Spleen (tissue), 11 donors: ENCODE results near the gene SPATA4. TPM values are rescaled to one million over a fixed set of nuclear protein-coding genes. Genes with fewer than 3 reads are reported as not detected.

Experiments
- DNase-seq: peaks from one replicate; pipeline ENCODE4 v3.0.0-alpha.2; 2020
- H3K27ac ChIP-seq, 8 donors: fragments of 200-600 bp; sonication (generic) in 7 of 8; 1 replicate in 4 of 8; 2 replicates in 4 of 8; pipeline versions ENCODE4 v1.5.0 to v1.8.0; 2016 to 2021; ENCODE audit warnings: inconsistent platforms in 4 of 8, mild to moderate bottlenecking in 4 of 8, moderate library complexity in 1 of 8
- H3K27me3 ChIP-seq, 7 donors: fragments of 200-600 bp; sonication (generic) in 6 of 7; replicated peaks in 1 of 7; 1 replicate in 4 of 7; 2 replicates in 3 of 7; pipeline versions ENCODE4 v1.5.0 to v1.8.0; 2016 to 2021; ENCODE audit warnings: inconsistent platforms in 3 of 7, mild to moderate bottlenecking in 1 of 7
- H3K36me3 ChIP-seq, 6 donors: fragments of 200-600 bp; sonication (generic) in 5 of 6; 1 replicate in 4 of 6; 2 replicates in 2 of 6; pipeline versions ENCODE4 v1.5.0 to v1.8.0; 2016 to 2021; ENCODE audit warnings: inconsistent platforms in 2 of 6
- H3K4me1 ChIP-seq, 6 donors: fragments of 200-600 bp; sonication (generic) in 5 of 6; 1 replicate in 3 of 6; 2 replicates in 3 of 6; pipeline versions ENCODE4 v1.5.0 to v1.8.0; 2016 to 2021; ENCODE audit warnings: inconsistent platforms in 3 of 6
- H3K4me3 ChIP-seq, 8 donors: fragments of 200-600 bp; sonication (generic) in 7 of 8; 1 replicate in 4 of 8; 2 replicates in 4 of 8; pipeline versions ENCODE4 v1.5.0 to v1.8.0; 2016 to 2021; ENCODE audit warnings: inconsistent platforms in 4 of 8, mild to moderate bottlenecking in 4 of 8, moderate library complexity in 2 of 8
- H3K9me3 ChIP-seq, 8 donors: fragments of 200-600 bp; sonication (generic) in 7 of 8; 1 replicate in 4 of 8; 2 replicates in 4 of 8; pipeline versions ENCODE4 v1.5.0 to v1.8.0; 2016 to 2021; ENCODE audit warnings: inconsistent platforms in 4 of 8
- POLR2A ChIP-seq, 3 donors: fragments of 450-650 bp; IDR thresholded peaks; one replicate each; pipeline ENCODE4 v1.5.1; 2017; ENCODE audit warnings: antibody characterized with exemption in 3 of 3, mild to moderate bottlenecking in 1 of 3
- POLR2AphosphoS5 ChIP-seq, 3 donors: sonication (generic); formaldehyde crosslinking; IDR thresholded peaks; one replicate each; pipeline ENCODE4 v1.5.1; 2017; ENCODE audit warnings: antibody characterized with exemption in 3 of 3
- WGBS, 5 donors: extraction: QIAGEN DNeasy Blood & Tissue Kit in 3 of 5; methylation state at CpG; one replicate each; pipeline versions ENCODE4 v1.1.5 to v1.1.7; 2013 to 2018; 5-methylcytosine and 5-hydroxymethylcytosine counted together
- intact Hi-C: fragments of 100-400 bp; cut with DNase I; formaldehyde crosslinking; loops from one replicate; pipeline ENCODE4 v1.15.0; 2023; ENCODE audit warnings: low total_unique reads
- polyA plus RNA-seq, 3 donors: library from polyadenylated mRNA; stranded (reverse); fragments of 200-250 nt; gene quantifications; one replicate each; pipeline ENCODE4 v1.2.1, GENCODE V29; 2013
- total RNA-seq, 7 donors: library from RNA; depleted of rRNA in 3 of 7; stranded (reverse); fragments of >200 nt in 3 of 7; fragmentation: NEBNext Ultra II Directional in 4 of 7; extraction: Animal tissue kit (Norgen Biotek cat#: 25700) in 4 of 7; gene quantifications; one replicate each; pipeline versions ENCODE4 v1.1.0 to v1.2.1, GENCODE V29; 2016 to 2021
- TF ChIP-seq, protein P1 (sequence below), 11 experiments: fragments of 200-600 bp in 7 of 11; fragments of 450-650 bp in 4 of 11; sonication (generic) in 4 of 11; IDR thresholded peaks in 8 of 11; conservative IDR thresholded peaks in 3 of 11; 1 replicate in 7 of 11; 2 replicates in 4 of 11; pipeline versions ENCODE4 v1.4.0 to v1.8.0; 2016 to 2021; ENCODE audit warnings: antibody characterized with exemption in 11 of 11, inconsistent platforms in 4 of 11, mild to moderate bottlenecking in 1 of 11
- donor health status: healthy with polysubstance abuse.
- donor health status: DM: no; HTN: no; CAD: no; lungs with moderate emphysema.
- donor health status: DM: no; HTN: no; CAD: no.
- donor health status: Bipolar disorder and iron deficiency.
- donor health status: healthy.
- donor health status: DM: no; HTN: no; CAD: no.
- donor health status: DM: yes; HTN: yes; CAD: no.

SPATA4 gene
- total and polyA plus RNA-seq, 10 donors: not detected

DNA sequence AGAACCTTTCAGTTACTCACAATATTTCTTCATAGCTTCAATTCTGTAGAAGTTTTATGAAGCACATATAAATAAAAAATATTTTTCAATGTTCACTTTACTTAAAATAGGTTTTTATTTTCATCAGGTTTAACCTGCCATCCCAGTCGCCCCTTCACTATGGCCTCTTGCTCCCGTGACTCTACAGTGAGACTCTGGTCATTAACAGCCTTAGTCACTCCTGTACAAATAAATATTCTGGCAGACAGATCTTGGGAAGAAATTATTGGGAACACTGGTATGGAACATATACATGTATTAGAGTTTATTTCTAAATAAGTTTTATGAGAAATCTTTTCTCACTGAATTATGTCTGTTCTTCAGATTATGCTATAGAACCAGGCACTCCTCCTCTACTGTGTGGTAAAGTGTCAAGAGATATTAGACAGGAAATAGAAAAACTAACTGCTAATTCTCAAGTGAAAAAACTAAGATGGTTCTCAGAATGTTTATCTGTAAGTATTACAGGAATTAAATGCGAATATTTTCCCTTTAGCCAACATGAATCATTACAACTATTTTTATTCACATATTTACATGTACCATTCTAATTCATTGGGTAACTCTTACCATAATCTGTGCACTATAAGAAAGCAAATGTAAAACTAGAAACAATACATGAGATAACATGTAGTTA lies 45.6 kb downstream of the SPATA4 start:
- H3K4me3 ChIP-seq: no peak overlapping the region
- intact Hi-C loops: no loop called here
- no peaks in the 10 kb centered on the region for H3K27me3 ChIP-seq
- H3K36me3 ChIP-seq: no peaks in the 10 kb centered on the region
- no peaks in the 10 kb centered on the region for H3K9me3 ChIP-seq
- WGBS, 5 donors: 78 to 88% (median 84%) methylated on average over 3 of the region's 3 CpGs
- H3K4me1 ChIP-seq: no peaks in the 10 kb centered on the region
- TF ChIP-seq POLR2A (IDR thresholded peaks at IDR 0.05) (no peak), POLR2AphosphoS5 (IDR thresholded peaks at IDR 0.05) (no peak)
- TF ChIP-seq, protein P1, sequence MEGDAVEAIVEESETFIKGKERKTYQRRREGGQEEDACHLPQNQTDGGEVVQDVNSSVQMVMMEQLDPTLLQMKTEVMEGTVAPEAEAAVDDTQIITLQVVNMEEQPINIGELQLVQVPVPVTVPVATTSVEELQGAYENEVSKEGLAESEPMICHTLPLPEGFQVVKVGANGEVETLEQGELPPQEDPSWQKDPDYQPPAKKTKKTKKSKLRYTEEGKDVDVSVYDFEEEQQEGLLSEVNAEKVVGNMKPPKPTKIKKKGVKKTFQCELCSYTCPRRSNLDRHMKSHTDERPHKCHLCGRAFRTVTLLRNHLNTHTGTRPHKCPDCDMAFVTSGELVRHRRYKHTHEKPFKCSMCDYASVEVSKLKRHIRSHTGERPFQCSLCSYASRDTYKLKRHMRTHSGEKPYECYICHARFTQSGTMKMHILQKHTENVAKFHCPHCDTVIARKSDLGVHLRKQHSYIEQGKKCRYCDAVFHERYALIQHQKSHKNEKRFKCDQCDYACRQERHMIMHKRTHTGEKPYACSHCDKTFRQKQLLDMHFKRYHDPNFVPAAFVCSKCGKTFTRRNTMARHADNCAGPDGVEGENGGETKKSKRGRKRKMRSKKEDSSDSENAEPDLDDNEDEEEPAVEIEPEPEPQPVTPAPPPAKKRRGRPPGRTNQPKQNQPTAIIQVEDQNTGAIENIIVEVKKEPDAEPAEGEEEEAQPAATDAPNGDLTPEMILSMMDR (IDR thresholded peaks at IDR 0.05 in 8 of 11, conservative IDR thresholded peaks at IDR 0.05 in 3 of 11): no peak
- no peak overlapping the region for H3K27ac ChIP-seq
- DNase-seq: no peak

DNA sequence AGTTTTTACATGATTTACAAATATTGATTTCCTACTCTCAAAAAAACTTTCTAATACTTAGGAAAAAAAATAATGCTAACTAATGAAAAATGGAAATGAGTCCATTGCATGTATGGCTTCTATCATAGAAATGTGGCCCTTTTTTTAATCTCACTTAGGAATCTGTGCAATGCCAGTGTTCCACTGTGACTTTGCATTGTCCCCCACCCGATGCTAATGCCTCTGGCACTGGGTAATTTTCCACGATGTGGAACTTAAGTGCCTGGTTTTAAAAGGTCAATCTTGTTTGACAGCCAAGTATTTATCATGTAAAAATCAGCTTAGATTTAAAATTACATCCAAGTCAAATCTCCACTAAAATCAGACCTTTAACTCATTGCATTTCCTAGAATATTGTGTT lies 53.1 kb downstream of the SPATA4 start:
- Histone ChIP-seq H3K4me1 (no peaks in the 10 kb centered on the region), H3K27me3 (no peaks in the 10 kb centered on the region), H3K27ac (no peak overlapping the region), H3K4me3 (no peak overlapping the region), H3K9me3 (no peaks in the 10 kb centered on the region), H3K36me3 (no peaks in the 10 kb centered on the region)
- no peak for DNase-seq
- intact Hi-C loops: no loop called here
- TF ChIP-seq, protein P1 (IDR thresholded peaks at IDR 0.05 in 8 of 11, conservative IDR thresholded peaks at IDR 0.05 in 3 of 11): no peak
- TF ChIP-seq POLR2AphosphoS5 (IDR thresholded peaks at IDR 0.05) (no peak), POLR2A (IDR thresholded peaks at IDR 0.05) (no peak)
- WGBS, 5 donors: 56 to 80% (median 77%) methylated on average over 2 of the region's 2 CpGs

DNA sequence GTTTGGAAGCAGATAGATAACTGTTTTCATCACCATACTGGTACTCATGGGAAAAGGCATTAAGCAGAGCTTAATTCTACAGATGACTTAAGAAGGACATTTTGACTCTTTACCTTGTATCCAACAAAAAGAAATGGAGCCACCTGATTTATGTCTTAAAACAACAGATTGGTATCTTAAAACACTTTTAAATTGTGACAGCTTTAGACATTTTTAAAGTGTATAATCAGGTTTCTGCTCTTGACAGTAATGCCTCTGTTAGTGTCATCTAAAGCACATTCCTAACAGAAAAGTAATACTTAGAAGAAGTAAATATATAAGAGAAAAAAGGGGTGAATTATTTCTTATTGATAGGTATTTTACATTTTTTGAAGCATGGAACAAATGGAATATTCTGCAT lies 55.9 kb downstream of the SPATA4 start:
- H3K27ac ChIP-seq: no peak overlapping the region
- H3K4me3 ChIP-seq: no peak overlapping the region
- no peaks in the 10 kb centered on the region for H3K9me3 ChIP-seq
- no peaks in the 10 kb centered on the region for H3K4me1 ChIP-seq
- TF ChIP-seq POLR2AphosphoS5 (IDR thresholded peaks at IDR 0.05) (no peak), POLR2A (IDR thresholded peaks at IDR 0.05) (no peak)
- TF ChIP-seq, protein P1 (IDR thresholded peaks at IDR 0.05 in 8 of 11, conservative IDR thresholded peaks at IDR 0.05 in 3 of 11): no peak
- intact Hi-C loops: no loop called here
- no peaks in the 10 kb centered on the region for H3K27me3 ChIP-seq
- no peak for DNase-seq
- H3K36me3 ChIP-seq: no peaks in the 10 kb centered on the region

DNA sequence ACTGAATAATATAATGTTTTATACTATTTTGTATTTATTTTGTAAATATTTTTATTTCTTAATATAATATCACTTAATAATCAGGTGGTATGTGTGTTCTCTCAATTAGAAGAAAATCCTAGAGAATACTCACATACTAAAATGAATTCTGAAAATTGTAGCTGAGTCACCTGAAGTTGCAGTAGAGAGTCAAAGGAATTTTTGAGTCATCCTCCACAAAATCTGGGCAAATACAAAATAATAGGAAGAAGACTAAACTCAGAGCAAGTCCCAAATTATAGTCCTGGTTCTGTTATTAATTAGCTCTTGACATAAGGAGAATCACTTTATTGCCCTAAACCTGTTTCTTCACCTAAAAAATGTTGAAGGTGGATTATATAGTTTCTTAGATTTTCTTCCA lies 57.8 kb downstream of the SPATA4 start:
- intact Hi-C loops: no loop called here

More for the DNA sequence above, 57.8 kb downstream of the SPATA4 start:
- TF ChIP-seq, protein P1 (IDR thresholded peaks at IDR 0.05 in 8 of 11, conservative IDR thresholded peaks at IDR 0.05 in 3 of 11): no peak
- no peak for TF ChIP-seq POLR2A (IDR thresholded peaks at IDR 0.05)
- TF ChIP-seq POLR2AphosphoS5 (IDR thresholded peaks at IDR 0.05): no peak
- no peaks in the 10 kb centered on the region for H3K9me3 ChIP-seq
- H3K4me3 ChIP-seq: no peak overlapping the region
- H3K27ac ChIP-seq: no peak overlapping the region
- DNase-seq: no peak
- H3K36me3 ChIP-seq: no peaks in the 10 kb centered on the region
- H3K4me1 ChIP-seq: no peaks in the 10 kb centered on the region
- no peaks in the 10 kb centered on the region for H3K27me3 ChIP-seq
